H9 (cell line): Measurements from ENCODE around the gene CCDC86. TPM values are rescaled to one million over a fixed set of nuclear protein-coding genes. Genes with fewer than 3 reads are reported as not detected.

Experiments used
- DNase-seq: peaks from one replicate; pipeline ENCODE4 v3.0.0-alpha.2; 2017
- H2AFZ ChIP-seq: one replicate; pipeline ENCODE4 v1.6.1; 2013; ENCODE audit warnings: mild to moderate bottlenecking, low read length, control low read depth, moderate library complexity
- H2AK5ac ChIP-seq: 2 replicates; pipeline ENCODE4 v1.6.1; 2013; ENCODE audit warnings: low read length, control low read depth, mixed read lengths; ENCODE audit not compliant: insufficient read length
- H2BK120ac ChIP-seq: one replicate; pipeline ENCODE4 v1.6.1; 2013; ENCODE audit warnings: low read depth, mild to moderate bottlenecking, low read length, control low read depth, inconsistent platforms; ENCODE audit not compliant: poor library complexity, severe bottlenecking
- H2BK12ac ChIP-seq: 2 replicates; pipeline ENCODE4 v1.6.1; 2013; ENCODE audit warnings: low read length, control low read depth, mixed read lengths, low read depth; ENCODE audit not compliant: insufficient read length
- H2BK15ac ChIP-seq: 2 replicates; pipeline ENCODE4 v1.6.1; 2013; ENCODE audit warnings: low read depth, low read length, control low read depth
- H2BK20ac ChIP-seq: one replicate; pipeline ENCODE4 v1.6.1; 2013; ENCODE audit warnings: low read depth, mild to moderate bottlenecking, low read length, control low read depth, inconsistent platforms; ENCODE audit not compliant: poor library complexity, severe bottlenecking
- H2BK5ac ChIP-seq: 2 replicates; pipeline ENCODE4 v1.6.1; 2013; ENCODE audit warnings: low read length, control low read depth, mixed read lengths; ENCODE audit not compliant: insufficient read length
- H3K14ac ChIP-seq: 2 replicates; pipeline ENCODE4 v1.6.1; 2013; ENCODE audit warnings: low read length, control low read depth; ENCODE audit not compliant: insufficient read depth
- H3K18ac ChIP-seq: 2 replicates; pipeline ENCODE4 v1.6.1; 2013; ENCODE audit warnings: low read depth, mild to moderate bottlenecking, mixed read lengths, low read length, control low read depth; ENCODE audit not compliant: insufficient read length
- H3K23ac ChIP-seq: 2 replicates; pipeline ENCODE4 v1.6.1; 2013; ENCODE audit warnings: low read length, control low read depth, mixed read lengths, low read depth; ENCODE audit not compliant: insufficient read length
- H3K23me2 ChIP-seq: 2 replicates; pipeline ENCODE4 v1.6.1; 2013; ENCODE audit warnings: low read depth, mild to moderate bottlenecking, mixed read lengths, low read length, control low read depth; ENCODE audit not compliant: insufficient read length, poor library complexity, severe bottlenecking
- H3K27ac ChIP-seq: 2 replicates; pipeline ENCODE4 v1.5.1; 2013; ENCODE audit warnings: low read length, control low read depth, mixed read lengths, low read depth; ENCODE audit not compliant: insufficient read length
- H3K27me3 ChIP-seq: 2 replicates; pipeline ENCODE4 v1.6.1; 2013; ENCODE audit warnings: low read length, control low read depth, inconsistent platforms; ENCODE audit not compliant: insufficient read depth
- H3K4ac ChIP-seq: 2 replicates; pipeline ENCODE4 v1.6.1; 2013; ENCODE audit warnings: low read depth, mild to moderate bottlenecking, control low read depth, inconsistent platforms, low read length, moderate library complexity
- H3K4me1 ChIP-seq: 2 replicates; pipeline ENCODE4 v1.6.1; 2013; ENCODE audit warnings: low read length, control low read depth, inconsistent platforms; ENCODE audit not compliant: insufficient read depth
- H3K4me2 ChIP-seq: 2 replicates; pipeline ENCODE4 v1.6.1; 2013; ENCODE audit warnings: low read length, control low read depth, mixed read lengths; ENCODE audit not compliant: insufficient read length, insufficient read depth
- H3K56ac ChIP-seq: 2 replicates; pipeline ENCODE4 v1.6.1; 2013; ENCODE audit warnings: low read depth, mild to moderate bottlenecking, mixed read lengths, low read length, control low read depth; ENCODE audit not compliant: insufficient read length
- H3K79me1 ChIP-seq: 2 replicates; pipeline ENCODE4 v1.6.1; 2013; ENCODE audit warnings: low read depth, mild to moderate bottlenecking, moderate library complexity, low read length, control low read depth, inconsistent platforms; ENCODE audit not compliant: insufficient read depth, poor library complexity, severe bottlenecking
- H3K79me2 ChIP-seq: 2 replicates; pipeline ENCODE4 v1.6.1; 2013; ENCODE audit warnings: low read length, control low read depth, inconsistent platforms; ENCODE audit not compliant: insufficient read depth
- H3K9ac ChIP-seq: 2 replicates; pipeline ENCODE4 v1.6.1; 2013; ENCODE audit warnings: low read length, control low read depth, mixed read lengths; ENCODE audit not compliant: insufficient read length; ENCODE audit errors: extremely low read depth
- H3K9me3 ChIP-seq: one replicate; pipeline ENCODE4 v1.6.1; 2013; ENCODE audit warnings: low read depth, low read length, inconsistent platforms; ENCODE audit not compliant: control insufficient read depth
- H3T11ph ChIP-seq: one replicate; pipeline ENCODE4 v1.6.1; 2013; ENCODE audit warnings: mild to moderate bottlenecking, low read length, control low read depth, inconsistent platforms
- H4K20me1 ChIP-seq: one replicate; pipeline ENCODE4 v1.6.1; 2013; ENCODE audit not compliant: control insufficient read depth, insufficient read length, insufficient read depth
- H4K5ac ChIP-seq: 2 replicates; pipeline ENCODE4 v1.6.1; 2013; ENCODE audit warnings: low read depth, mild to moderate bottlenecking, mixed read lengths, low read length, control low read depth; ENCODE audit not compliant: insufficient read length
- H4K8ac ChIP-seq: replicated peaks from 2 replicates; pipeline ENCODE4 v1.6.1; 2013; ENCODE audit warnings: low read length, control low read depth, mixed read lengths, low read depth; ENCODE audit not compliant: insufficient read length
- H4K91ac ChIP-seq: 2 replicates; pipeline ENCODE4 v1.6.1; 2013; ENCODE audit warnings: low read depth, mild to moderate bottlenecking, moderate library complexity, mixed read lengths, low read length, control low read depth; ENCODE audit not compliant: insufficient read length
- H3K27ac Mint-ChIP-seq, 3 experiments: 2 replicates in 2 of 3; 3 replicates in 1 of 3; pipeline ENCODE4 v1.8.0; 2020 to 2021; ENCODE audit warnings: mixed read lengths in 3 of 3, mild to moderate bottlenecking in 1 of 3, moderate library complexity in 1 of 3
- H3K27me3 Mint-ChIP-seq: 2 replicates; pipeline ENCODE4 v1.8.0; 2021; ENCODE audit warnings: low read depth, mild to moderate bottlenecking, moderate library complexity, mixed read lengths
- H3K36me3 Mint-ChIP-seq, 3 experiments: 2 replicates in 2 of 3; 3 replicates in 1 of 3; pipeline ENCODE4 v1.8.0; 2020 to 2021; ENCODE audit warnings: low read depth in 3 of 3, mixed read lengths in 3 of 3; ENCODE audit not compliant: insufficient read depth in 1 of 3
- H3K4me1 Mint-ChIP-seq, 2 experiments: 2 replicates each; pipeline ENCODE4 v1.8.0; 2020; ENCODE audit warnings: mixed read lengths in 2 of 2
- H3K4me3 Mint-ChIP-seq, 2 experiments: 2 replicates in 1 of 2; 3 replicates in 1 of 2; pipeline ENCODE4 v1.8.0; 2020 to 2021; ENCODE audit warnings: mild to moderate bottlenecking in 2 of 2, mixed read lengths in 2 of 2, moderate library complexity in 1 of 2
- H3K9me3 Mint-ChIP-seq, 2 experiments: 2 replicates in 1 of 2; 3 replicates in 1 of 2; pipeline ENCODE4 v1.8.0; 2020; ENCODE audit warnings: mild to moderate bottlenecking in 2 of 2, mixed read lengths in 2 of 2, moderate library complexity in 1 of 2
- WGBS: extraction: QIAGEN DNeasy Blood & Tissue Kit; methylation state at CpG from one replicate; pipeline ENCODE4 v1.1.7; 2013; ENCODE audit warnings: missing lambda C conversion rate, low lambda C conversion rate, mixed read lengths; ENCODE audit not compliant: insufficient read length; ENCODE audit errors: extremely low coverage; 5-methylcytosine and 5-hydroxymethylcytosine counted together
- total RNA-seq: library from RNA; stranded (reverse); gene quantifications from 2 replicates; pipeline ENCODE4 v1.2.1, GENCODE V29; 2021
- TF ChIP-seq, protein P1 (sequence below): fragments of 200-600 bp; sonication (generic); conservative IDR thresholded peaks from 3 replicates; pipeline ENCODE4 v1.8.0; 2021; ENCODE audit warnings: antibody characterized with exemption, mild to moderate bottlenecking

Gene CCDC86
- total RNA-seq, 1 experiment from 2014 or later: 82.3 TPM

DNA sequence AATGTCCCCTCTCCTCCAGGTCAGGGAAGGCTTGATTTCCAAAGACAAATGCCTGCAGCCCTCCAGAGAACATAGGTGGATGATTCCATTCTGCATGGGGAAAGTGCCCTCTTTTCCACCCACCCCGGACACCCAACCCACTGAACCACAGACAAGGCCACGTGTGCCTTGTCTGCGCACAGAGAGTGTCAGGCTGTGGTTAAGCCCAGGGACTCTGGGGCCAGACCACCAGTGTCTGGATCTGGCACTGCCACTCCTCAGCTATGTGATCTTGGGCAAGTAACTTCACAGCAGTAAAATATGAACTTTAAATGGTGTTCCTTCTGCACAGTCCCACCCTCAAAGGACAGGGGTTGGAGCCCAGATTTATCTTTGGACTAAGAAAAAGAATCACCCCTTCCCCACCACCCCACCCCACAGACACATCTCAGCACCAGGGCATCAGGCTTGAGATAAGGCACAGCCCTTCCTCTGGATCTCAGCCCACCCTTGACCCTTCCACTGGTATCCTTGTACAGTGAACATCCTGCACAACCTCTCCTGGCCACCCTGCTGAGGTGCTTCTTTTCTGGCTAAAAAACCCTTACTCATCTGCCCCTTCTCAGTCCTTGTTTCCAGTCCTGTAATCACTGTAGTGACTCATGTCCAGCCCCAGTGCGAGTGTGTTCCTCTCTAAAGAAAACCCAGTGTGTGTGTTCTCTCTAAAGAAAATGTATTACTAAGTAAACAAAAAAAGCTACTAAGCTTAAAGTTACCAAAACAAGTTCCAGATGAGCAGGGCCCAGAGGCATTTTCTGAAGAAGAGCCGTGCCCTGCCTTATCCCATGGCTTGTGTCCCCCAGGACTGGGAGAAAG, 15.7 kb downstream of the CCDC86 start:
- H3K14ac ChIP-seq: no peak overlapping the region
- TF ChIP-seq, protein P1, sequence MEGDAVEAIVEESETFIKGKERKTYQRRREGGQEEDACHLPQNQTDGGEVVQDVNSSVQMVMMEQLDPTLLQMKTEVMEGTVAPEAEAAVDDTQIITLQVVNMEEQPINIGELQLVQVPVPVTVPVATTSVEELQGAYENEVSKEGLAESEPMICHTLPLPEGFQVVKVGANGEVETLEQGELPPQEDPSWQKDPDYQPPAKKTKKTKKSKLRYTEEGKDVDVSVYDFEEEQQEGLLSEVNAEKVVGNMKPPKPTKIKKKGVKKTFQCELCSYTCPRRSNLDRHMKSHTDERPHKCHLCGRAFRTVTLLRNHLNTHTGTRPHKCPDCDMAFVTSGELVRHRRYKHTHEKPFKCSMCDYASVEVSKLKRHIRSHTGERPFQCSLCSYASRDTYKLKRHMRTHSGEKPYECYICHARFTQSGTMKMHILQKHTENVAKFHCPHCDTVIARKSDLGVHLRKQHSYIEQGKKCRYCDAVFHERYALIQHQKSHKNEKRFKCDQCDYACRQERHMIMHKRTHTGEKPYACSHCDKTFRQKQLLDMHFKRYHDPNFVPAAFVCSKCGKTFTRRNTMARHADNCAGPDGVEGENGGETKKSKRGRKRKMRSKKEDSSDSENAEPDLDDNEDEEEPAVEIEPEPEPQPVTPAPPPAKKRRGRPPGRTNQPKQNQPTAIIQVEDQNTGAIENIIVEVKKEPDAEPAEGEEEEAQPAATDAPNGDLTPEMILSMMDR: no peak
- H3K27me3 ChIP-seq: no peaks in the 10 kb centered on the region
- no peak overlapping the region for H4K91ac ChIP-seq
- H3K9ac ChIP-seq: no peak overlapping the region
- H2BK5ac ChIP-seq: no peak overlapping the region
- no peaks in the 10 kb centered on the region for H3K79me2 ChIP-seq
- Mint-ChIP-seq H3K27ac (peak overlapping the region in 1 of 3 experiments; percentile 85; a peak in 2 of 7 replicates), H3K9me3 (no peaks in the 10 kb centered on the region), H3K36me3 (peaks cover 0 to 2% (median 0%) of the 10 kb centered on the region in 3 experiments; a peak in 3 of 7 replicates), H3K4me1 (no peaks in the 10 kb centered on the region), H3K4me3 (no peak overlapping the region), H3K27me3 (peaks cover 2% of the 10 kb centered on the region; the same call in 1 of the 2 replicates)
- H3K18ac ChIP-seq: no peak overlapping the region
- H2BK120ac ChIP-seq: no peak overlapping the region
- H3K4me2 ChIP-seq: no peak overlapping the region
- no peak overlapping the region for H3T11ph ChIP-seq
- no peak overlapping the region for H2BK20ac ChIP-seq
- H3K79me1 ChIP-seq: no peaks in the 10 kb centered on the region
- H2AFZ ChIP-seq: no peak overlapping the region
- no peak overlapping the region for H2AK5ac ChIP-seq
- H2BK12ac ChIP-seq: no peak overlapping the region
- no peak overlapping the region for H4K5ac ChIP-seq
- no peak for DNase-seq
- no peak overlapping the region for H3K4ac ChIP-seq
- H3K4me1 ChIP-seq: no peaks in the 10 kb centered on the region; the same call in 1 of the 2 replicates
- H3K56ac ChIP-seq: no peak overlapping the region
- no peaks in the 10 kb centered on the region for H3K9me3 ChIP-seq
- no peaks in the 10 kb centered on the region for H4K20me1 ChIP-seq
- no peaks in the 10 kb centered on the region for H3K23me2 ChIP-seq
- WGBS: no CpG with 5 or more reads among the region's 5 CpGs
- no peak overlapping the region for H3K27ac ChIP-seq
- H4K8ac ChIP-seq: no peak overlapping the region
- no peak overlapping the region for H2BK15ac ChIP-seq
- no peak overlapping the region for H3K23ac ChIP-seq
